ACC112 (cell line): Measurements from ENCODE around the gene GNPAT.

Source experiments
- H2AFZ ChIP-seq: fragments of 200-600 bp; sonication (generic); one replicate; pipeline ENCODE4 v1.6.0; 2017; ENCODE audit warnings: antibody characterized with exemption, low read length; ENCODE audit not compliant: unreplicated experiment
- H3K27ac ChIP-seq: fragments of 200-600 bp; sonication (generic); 2 replicates; pipeline ENCODE4 v1.5.1; 2014; ENCODE audit warnings: low read depth, mild to moderate bottlenecking, antibody characterized with exemption, low read length, moderate library complexity
- H3K27me3 ChIP-seq: fragments of 200-600 bp; sonication (generic); 2 replicates; pipeline ENCODE4 v1.6.1; 2014; ENCODE audit warnings: mild to moderate bottlenecking, antibody characterized with exemption, low read length, moderate library complexity, mixed read lengths; ENCODE audit not compliant: insufficient read depth
- H3K36me3 ChIP-seq: fragments of 200-600 bp; sonication (generic); 2 replicates; pipeline ENCODE4 v1.6.1; 2016; ENCODE audit warnings: mild to moderate bottlenecking, antibody characterized with exemption, low read length, moderate library complexity, mixed read lengths; ENCODE audit not compliant: insufficient read depth
- H3K4me1 ChIP-seq: fragments of 200-600 bp; sonication (generic); one replicate; pipeline ENCODE4 v1.6.1; 2016; ENCODE audit warnings: low read length, mixed read lengths; ENCODE audit not compliant: insufficient read depth, unreplicated experiment, control insufficient read depth
- H3K4me3 ChIP-seq: fragments of 200-600 bp; sonication (generic); 2 replicates; pipeline ENCODE4 v1.5.1; 2014; ENCODE audit warnings: mild to moderate bottlenecking, low read depth, low read length
- H3K79me2 ChIP-seq: fragments of 200-600 bp; sonication (generic); one replicate; pipeline ENCODE4 v1.6.0; 2016; ENCODE audit warnings: low read length; ENCODE audit not compliant: control insufficient read depth, unreplicated experiment, insufficient read depth

The GNPAT gene

DNA sequence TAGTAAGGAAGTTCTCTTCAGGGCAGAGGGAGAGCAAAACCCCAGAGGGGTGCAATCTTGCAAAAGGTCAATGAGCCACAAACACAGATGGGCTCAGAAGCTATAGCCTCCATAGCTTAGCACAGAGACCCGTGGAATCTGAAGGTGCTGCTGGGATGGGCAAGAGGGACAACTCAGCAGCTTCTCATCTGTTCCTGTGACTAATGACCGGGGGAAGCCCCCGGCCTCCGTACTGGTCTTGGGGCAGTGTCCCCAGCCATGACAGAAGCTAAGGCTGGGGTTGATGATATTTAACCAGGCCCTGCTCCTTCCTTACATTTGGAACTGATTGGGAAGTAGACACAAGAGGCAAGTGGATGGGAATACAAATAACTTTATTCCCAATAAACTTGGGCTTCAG, 77.6 kb downstream of the GNPAT start:
- Histone ChIP-seq H3K27ac (no peak overlapping the region), H3K36me3 (no peaks in the 10 kb centered on the region), H3K27me3 (no peaks in the 10 kb centered on the region), H3K79me2 (no peaks in the 10 kb centered on the region), H3K4me1 (peaks cover 3% of the 10 kb centered on the region), H2AFZ (no peak overlapping the region), H3K4me3 (no peak overlapping the region)

DNA sequence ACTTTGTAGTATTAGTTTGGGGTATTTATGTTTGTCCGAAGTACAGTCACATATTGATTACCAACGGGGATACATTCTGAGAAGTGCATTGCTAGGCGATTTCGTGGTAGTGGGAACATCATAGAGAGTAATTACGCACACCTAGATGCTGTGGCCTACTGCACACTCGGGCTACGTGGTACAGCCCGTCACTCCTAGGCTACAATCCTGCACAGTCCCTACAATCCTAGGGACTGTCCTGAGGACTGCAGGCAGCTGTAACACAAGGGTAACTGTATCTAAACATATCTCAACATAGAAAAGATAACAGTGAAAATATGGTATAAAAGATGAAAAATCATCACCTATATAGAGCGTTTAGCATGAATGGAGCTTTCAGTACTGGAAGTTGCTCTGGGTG, 78.1 kb downstream of the GNPAT start:
- no peaks in the 10 kb centered on the region for H3K79me2 ChIP-seq
- no peak overlapping the region for H3K27ac ChIP-seq
- H3K36me3 ChIP-seq: no peaks in the 10 kb centered on the region
- no peak overlapping the region for H3K4me3 ChIP-seq
- no peaks in the 10 kb centered on the region for H3K27me3 ChIP-seq
- H3K4me1 ChIP-seq: peaks cover 8% of the 10 kb centered on the region
- H2AFZ ChIP-seq: no peak overlapping the region

DNA sequence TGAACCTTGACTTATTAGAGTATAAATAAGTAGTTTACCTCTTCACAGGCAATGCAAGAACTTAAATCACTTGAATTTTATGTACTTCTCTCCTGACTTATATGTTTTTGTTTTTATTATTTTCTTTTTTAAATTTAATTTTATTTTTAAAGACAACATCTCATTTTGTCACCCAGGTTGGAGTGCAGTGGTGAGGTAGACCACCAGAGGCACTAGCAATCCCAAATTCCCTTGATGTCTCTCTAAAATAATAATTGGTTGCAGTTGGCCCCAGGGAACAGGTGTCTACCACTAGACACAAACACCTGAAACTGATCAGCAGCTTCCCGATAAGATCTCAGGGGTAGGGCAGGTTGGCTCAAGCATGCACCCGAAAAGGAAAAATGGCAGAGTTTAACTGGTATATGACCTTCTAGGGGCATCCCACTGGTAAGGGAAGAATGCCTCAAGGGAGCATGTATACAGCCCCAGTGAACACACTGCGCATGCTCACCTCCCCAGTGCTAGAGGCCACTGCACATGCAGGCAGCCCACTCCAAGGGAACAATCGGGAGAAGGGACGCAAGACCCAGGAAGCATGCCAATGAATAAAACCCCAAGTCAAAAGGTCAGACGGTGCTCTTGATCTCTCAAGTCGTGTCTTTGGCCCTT, 82.0 kb downstream of the GNPAT start:
- no peaks in the 10 kb centered on the region for H3K79me2 ChIP-seq
- H3K27me3 ChIP-seq: no peaks in the 10 kb centered on the region
- no peaks in the 10 kb centered on the region for H3K36me3 ChIP-seq
- no peak overlapping the region for H2AFZ ChIP-seq
- peaks cover 9% of the 10 kb centered on the region for H3K4me1 ChIP-seq
- H3K27ac ChIP-seq: no peak overlapping the region
- H3K4me3 ChIP-seq: no peak overlapping the region

DNA sequence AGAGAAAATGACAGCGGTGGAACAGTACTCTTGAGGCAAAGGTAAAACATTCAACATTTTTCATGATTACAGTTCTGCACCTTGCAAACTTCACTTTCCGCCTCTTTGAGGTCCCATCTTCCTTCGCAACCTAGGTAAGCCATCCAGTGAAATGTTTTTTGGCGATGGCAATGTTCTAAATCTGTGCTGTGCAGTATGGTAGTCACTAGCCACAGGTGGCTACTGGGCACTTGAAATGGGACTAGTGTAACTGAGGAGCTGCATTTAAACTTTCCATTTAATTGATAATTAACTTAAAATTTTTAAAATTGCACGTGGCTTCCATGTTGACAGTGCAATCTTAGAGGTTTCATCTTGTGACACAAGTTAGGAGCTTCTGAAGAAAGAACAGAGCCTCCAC, 83.6 kb downstream of the GNPAT start:
- H2AFZ ChIP-seq: no peak overlapping the region
- H3K27me3 ChIP-seq: no peaks in the 10 kb centered on the region
- no peaks in the 10 kb centered on the region for H3K36me3 ChIP-seq
- H3K4me3 ChIP-seq: no peak overlapping the region
- H3K27ac ChIP-seq: no peak overlapping the region
- no peaks in the 10 kb centered on the region for H3K79me2 ChIP-seq
- peaks cover 9% of the 10 kb centered on the region for H3K4me1 ChIP-seq

DNA sequence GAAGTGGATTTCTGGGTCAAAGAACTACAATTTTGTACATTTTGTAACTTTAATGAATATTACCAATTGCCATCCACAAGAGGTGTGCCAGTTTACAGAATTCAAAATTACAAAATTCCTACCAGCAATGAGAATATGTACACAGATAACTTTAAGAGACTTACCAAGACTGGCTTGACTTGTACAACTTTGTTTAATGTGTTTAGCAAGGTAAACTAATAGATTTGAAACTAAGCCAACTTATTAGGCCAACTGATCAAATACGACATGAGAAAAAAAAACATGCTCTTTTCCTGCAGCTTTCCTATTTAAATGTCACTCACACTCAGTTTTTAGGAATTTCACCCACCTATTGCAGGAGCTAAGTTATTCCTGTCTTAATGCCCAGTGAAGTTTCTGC, 85.2 kb downstream of the GNPAT start:
- H3K36me3 ChIP-seq: no peaks in the 10 kb centered on the region
- H2AFZ ChIP-seq: no peak overlapping the region
- H3K27ac ChIP-seq: no peak overlapping the region
- H3K4me3 ChIP-seq: no peak overlapping the region
- H3K27me3 ChIP-seq: no peaks in the 10 kb centered on the region
- H3K4me1 ChIP-seq: peaks cover 9% of the 10 kb centered on the region
- no peaks in the 10 kb centered on the region for H3K79me2 ChIP-seq
